Epidermal melanocyte (primary cell): Measurements from ENCODE around the gene BRS3.

Source experiments
- DNase-seq: peaks from one replicate; pipeline ENCODE4 v3.0.0; 2011; ENCODE audit warnings: low spot score; ENCODE audit not compliant: insufficient read length

The BRS3 gene

DNA sequence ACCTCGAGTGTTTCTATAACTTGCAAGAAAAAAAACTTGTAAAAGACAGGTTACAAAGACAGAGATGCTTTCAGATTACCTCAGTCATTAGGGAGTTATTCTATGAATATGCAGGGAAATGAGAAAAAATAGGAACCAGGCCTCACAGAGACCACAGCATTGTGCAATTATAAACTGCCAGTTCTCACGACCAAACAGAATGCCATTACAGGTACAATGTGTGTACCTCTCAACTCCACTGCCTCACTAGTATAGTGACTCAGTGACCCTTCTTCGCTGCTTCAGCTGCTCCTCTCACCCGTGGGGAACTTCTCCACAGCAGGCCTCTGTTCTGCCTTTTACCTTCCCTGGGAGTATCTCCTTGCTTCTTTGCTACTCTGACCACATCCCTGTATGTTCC lies 7.3 kb downstream of the BRS3 start:
- no peak for DNase-seq

DNA sequence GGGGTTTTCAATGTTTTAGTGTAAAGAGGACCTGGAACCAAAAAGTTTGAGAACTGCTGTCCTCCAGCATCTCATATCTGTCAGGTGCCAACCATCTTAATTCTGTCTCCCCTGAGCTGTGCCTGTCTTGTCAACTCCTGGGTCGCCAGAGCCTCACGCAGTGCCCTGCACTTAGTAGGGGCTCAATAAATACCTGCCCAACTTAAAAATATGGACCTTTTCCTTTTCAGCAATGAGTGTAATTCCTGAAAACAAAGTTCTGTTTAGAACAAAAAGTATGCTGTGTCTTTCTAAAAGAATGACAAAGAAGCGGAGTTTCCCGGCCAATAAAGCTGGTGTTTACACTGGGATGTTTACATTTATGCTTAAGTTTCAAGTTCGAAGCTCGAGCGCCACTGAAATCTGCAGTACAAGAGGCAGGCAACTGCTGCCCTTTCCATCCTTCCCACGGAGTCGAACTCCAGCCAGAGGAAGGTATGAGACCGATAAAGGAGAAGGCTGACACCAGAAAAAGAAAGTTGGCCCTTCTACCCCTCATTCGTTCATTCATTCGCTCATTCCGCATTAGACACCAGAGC lies 8.5 kb downstream of the BRS3 start:
- DNase-seq: no peak

GRCh38 chrX:136496764-136497555 lies 9.2 kb downstream of the BRS3 start:
- peak; percentile 24 for DNase-seq

GRCh38 chrX:136497556-136498052 lies 9.9 kb downstream of the BRS3 start, which contains the start of gene HTATSF1:
HTATSF1 (plus strand) TSS chrX:136497592; CDS start chrX:136497685, 93 bp downstream.
- DNase-seq: no peak

DNA sequence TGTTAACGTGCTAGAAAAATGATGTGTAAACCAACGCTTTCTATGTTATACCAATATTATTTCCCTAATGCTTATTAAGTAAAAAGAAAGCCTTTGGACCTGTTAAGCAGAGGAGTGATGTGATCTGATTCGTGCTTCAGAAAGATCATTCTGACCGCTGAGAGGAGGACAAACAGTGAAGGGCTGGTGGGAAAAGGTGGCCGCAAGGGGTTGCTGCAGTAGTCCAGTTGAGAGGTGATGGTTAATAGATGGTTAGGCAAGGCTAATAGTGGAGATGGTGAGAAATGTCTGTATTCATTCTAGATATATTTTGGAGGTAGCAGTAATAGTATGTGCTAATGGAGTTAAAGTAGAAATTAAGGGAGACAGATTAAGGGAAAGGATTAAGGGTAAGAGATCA lies 31.3 kb downstream of the BRS3 start:
- DNase-seq: no peak

- DNase-seq: no peak
These were observed 36.0 kb downstream of the BRS3 start for GRCh38 chrX:136523770-136524169.

DNA sequence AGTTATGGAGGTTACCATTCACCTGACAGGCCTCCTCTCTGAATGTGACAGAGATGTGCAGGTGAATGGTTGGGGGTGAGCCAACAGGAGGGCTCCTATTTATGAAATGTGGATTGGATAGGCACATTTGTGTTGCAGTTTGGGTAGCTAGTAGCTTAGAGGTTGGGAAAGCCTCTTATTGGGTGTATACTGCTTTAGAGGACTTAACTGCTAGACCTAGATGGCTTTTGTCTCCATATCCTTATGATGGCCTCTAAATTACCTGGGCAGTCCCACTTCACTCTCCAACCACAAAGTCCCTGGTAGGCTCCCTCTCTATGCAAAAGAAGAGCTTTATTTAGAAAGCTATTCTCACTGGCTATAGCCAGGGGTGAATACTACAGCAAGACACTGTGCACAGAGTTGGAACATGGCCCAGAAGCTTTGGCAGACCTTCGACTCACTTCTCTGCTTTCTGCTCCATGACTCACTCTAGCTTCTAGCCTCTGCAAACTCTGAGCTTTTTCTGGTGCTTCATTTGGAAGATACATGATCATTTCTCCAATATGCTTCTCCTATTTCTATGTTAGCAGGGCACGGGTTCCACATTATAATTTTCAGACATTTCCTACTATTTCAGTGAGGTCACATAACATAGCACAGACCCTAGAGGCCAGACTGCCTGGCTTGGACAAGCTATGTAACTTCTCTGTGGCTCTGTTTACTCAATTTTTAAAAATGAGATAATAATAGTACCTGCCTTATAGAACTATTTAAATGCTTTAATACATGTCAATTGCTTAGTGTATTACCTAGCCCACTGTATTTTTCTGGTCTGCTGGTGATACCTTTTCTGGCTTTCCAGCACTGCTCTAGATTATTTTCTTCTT lies 38.2 kb downstream of the BRS3 start:
- no peak for DNase-seq

GRCh38 chrX:136528645-136529315 lies 41.0 kb downstream of the BRS3 start:
- no peak for DNase-seq

DNA sequence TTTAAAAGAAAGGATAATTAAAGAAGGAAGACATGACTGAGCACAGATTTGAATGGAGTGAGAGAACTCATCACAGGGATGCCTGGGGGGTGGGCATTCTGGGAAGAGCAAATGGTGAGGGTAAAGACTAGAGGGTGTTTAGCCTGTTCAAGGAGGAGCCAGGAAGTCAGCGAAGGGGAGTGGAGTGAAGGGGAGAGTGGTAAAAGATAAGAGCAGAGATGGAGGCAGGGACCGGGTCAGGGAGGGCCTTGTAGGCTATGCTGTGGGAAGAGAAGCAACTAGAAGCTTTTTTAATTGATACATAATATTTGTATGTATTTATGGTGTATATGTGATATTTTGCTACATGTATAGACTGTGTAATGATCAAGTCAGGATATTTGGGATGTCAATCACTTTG lies 42.0 kb downstream of the BRS3 start:
- DNase-seq: no peak

- DNase-seq: no peak
These were observed 44.2 kb downstream of the BRS3 start, which contains the start of gene VGLL1 for GRCh38 chrX:136531951-136532350. VGLL1 (plus strand) TSS chrX:136532215; CDS start chrX:136536021, 3,806 bp downstream.

- no peak for DNase-seq
These were observed 46.4 kb downstream of the BRS3 start for GRCh38 chrX:136534131-136534530.

DNA sequence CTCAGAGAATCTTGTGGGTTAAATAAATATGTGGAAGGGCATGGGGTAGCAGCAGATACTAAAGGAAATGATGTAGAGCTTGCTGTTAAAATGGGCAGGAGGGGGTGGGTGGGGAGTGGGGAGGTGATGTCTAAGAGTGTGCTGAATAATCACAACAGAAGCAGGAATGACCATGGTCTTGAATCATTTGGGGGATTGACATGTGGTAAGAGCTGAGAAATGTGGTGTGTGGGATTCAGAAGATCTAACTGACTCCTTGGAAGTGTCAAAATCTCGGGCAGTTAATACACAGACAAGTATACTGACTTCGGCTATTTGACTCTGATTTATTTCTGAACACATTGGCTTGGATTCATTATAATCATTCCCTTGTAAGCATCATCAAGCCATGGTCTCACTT lies 51.1 kb downstream of the BRS3 start:
- no peak for DNase-seq

DNA sequence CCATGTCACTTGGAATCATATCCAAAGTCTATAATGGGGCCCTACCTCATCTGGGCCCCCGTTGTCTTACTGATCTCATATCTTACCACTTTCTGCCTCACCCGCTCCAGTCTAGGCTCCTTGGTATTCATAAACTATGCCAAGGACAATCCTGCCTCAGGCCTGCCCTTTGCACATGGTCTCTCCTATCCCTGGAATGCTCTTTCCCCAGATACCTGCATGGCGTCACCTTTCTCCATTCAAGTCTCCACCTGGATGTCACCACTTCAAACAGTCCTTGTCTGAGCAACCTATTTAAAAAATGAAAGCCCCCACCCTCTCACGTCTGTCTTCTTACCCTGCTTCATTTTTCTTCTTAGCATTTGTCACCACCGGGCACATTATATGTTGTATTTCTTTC lies 52.5 kb downstream of the BRS3 start:
- no peak for DNase-seq

GRCh38 chrX:136541294-136541693 lies 53.5 kb downstream of the BRS3 start:
- no peak for DNase-seq

DNA sequence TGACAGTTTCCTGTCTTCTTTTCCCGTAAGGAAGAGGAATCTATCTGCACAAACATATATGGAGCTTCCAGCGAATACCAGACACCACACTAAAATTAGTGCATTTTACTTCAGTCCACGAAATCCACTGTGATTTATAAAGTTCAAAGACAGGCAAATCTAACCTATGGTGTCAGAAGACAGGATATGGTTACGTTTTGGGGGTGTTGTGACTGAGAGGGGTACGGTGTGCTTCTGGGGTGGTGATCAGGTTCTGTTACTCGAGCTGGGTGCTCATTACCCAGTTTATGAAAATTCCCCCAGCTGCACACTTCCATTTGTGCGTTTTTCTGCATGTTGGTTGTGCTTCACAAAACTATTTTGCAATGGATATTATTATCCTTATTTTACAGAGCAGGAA lies 54.5 kb downstream of the BRS3 start:
- DNase-seq: no peak
